Measurements from ENCODE around the gene FSCN2.

FSCN2 gene

DNA sequence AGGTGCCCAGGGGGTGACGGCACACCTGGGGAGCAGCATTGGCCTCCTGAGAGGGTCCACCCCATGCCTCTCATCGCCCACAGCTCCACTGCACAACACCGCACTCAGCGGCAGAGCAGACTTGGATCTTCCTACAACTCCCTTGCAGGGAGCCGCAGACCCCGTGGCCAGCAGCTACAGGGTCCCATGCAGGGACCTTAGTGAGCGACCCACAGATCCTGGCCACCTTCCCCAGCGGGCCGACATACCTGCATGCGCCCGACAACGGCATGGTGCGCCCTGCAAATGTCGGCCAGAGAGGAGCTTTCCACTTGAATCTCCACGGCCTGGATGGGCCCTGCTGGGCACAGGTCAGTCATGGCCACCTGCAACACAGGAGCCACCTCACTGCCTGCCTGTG lies 15.6 kb downstream of the FSCN2 start:
- H3K27ac ChIP-seq, result no peak overlapping the region

GRCh38 chr17:81544281-81544974 lies 16.3 kb downstream of the FSCN2 start:
- TF ChIP-seq, protein P1, sequence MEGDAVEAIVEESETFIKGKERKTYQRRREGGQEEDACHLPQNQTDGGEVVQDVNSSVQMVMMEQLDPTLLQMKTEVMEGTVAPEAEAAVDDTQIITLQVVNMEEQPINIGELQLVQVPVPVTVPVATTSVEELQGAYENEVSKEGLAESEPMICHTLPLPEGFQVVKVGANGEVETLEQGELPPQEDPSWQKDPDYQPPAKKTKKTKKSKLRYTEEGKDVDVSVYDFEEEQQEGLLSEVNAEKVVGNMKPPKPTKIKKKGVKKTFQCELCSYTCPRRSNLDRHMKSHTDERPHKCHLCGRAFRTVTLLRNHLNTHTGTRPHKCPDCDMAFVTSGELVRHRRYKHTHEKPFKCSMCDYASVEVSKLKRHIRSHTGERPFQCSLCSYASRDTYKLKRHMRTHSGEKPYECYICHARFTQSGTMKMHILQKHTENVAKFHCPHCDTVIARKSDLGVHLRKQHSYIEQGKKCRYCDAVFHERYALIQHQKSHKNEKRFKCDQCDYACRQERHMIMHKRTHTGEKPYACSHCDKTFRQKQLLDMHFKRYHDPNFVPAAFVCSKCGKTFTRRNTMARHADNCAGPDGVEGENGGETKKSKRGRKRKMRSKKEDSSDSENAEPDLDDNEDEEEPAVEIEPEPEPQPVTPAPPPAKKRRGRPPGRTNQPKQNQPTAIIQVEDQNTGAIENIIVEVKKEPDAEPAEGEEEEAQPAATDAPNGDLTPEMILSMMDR (conservative IDR thresholded peaks at IDR 0.05), result no peak
- no peak overlapping the region for H3K27ac ChIP-seq

More for the DNA sequence above, 15.6 kb downstream of the FSCN2 start:
- TF ChIP-seq, protein P1 (conservative IDR thresholded peaks at IDR 0.05), result no peak

GRCh38 chr17:81545160-81545949 lies 17.2 kb downstream of the FSCN2 start:
- H3K27ac ChIP-seq, result no peak overlapping the region

DNA sequence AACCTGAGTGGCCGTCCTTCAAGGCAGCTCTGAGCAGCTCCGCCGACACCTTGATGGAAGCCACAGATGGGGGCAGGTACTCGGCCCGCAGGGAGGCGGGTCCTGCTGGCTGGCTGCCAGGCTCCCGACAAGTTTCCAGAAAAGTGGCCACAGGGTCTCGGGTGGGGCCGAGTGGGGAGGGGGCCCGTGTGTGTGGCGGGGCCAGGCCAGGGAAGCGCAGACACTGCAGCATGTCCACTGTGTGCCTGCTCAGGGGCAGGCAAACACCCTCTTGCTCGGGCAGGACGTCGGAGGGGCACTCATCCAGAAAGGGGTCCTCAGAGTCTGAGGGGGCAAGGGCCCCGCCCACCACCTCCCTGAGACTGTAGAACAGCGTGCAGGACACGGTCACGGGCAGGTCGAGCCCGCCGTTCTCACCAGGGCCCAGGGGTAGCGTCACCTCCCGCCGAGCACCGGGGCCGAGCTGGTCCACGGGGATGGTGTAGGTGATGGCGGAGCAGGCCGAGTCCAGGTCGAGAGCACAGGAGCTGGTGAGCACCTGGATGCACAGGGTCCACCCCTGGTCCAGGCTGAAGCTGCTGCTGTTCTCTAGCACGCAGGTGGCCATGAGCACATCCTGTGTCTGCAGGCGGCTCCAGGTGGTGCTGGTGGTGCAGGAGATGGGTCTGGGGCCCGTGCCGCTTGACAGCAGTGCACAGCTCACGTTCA lies 18.9 kb downstream of the FSCN2 start:
- H3K27ac ChIP-seq, result no peak overlapping the region
- TF ChIP-seq, protein P1 (conservative IDR thresholded peaks at IDR 0.05), result no peak

More at GRCh38 chr17:81545160-81545949, 17.2 kb downstream of the FSCN2 start:
- TF ChIP-seq, protein P1 (conservative IDR thresholded peaks at IDR 0.05), result no peak

DNA sequence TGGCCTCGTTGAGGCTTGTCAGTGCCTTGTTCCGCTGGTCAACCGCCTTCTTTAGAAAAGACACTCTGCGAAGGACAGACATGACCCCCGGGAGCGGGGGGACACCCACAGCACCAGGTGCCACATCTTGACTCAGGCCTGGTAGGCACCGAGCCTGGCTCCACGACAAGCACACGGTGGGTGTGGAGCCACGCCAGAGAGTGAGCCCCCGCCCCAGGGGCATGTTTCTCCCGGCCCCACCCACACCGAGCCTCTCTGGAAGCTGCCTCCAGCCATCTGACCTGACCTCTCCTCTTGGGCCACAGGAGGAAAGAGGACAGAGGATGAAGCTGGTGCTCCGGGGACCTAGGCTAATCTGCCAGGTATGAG lies 19.4 kb downstream of the FSCN2 start:
- TF ChIP-seq, protein P1 (conservative IDR thresholded peaks at IDR 0.05), result no peak
- no peak overlapping the region for H3K27ac ChIP-seq

DNA sequence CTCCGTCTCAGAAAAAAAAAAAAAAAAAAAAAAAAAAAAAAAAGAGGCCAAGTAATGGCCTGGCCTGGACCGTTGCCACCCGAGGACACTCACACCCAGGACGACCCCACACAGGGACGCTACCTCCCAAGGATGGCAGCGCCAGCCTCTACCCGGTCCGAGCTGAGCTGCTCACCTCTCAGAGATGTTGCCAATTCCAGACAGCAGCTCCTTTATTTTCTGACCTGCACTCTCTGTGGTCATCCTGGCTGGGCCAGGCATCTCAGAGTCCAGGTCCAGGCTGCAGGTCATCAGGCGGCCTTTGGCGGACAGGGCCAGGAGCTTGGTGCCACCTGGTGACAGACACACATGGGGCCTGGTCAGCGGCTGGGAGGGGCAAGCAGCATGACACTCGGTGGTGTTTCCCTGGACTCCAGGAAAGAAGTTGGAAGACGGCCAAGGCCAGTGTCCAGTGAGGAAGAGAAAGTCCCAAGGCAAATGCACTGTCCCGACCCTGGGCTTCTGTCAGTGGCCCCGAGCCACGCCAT lies 20.9 kb downstream of the FSCN2 start:
- TF ChIP-seq, protein P1 (conservative IDR thresholded peaks at IDR 0.05), result no peak

GRCh38 chr17:81549826-81550225 lies 21.6 kb downstream of the FSCN2 start:
- H3K27ac ChIP-seq, result peak overlapping the region; percentile 90; the same call in 1 of the 2 replicates
- TF ChIP-seq, protein P1 (conservative IDR thresholded peaks at IDR 0.05), result no peak

More for the DNA sequence above, 20.9 kb downstream of the FSCN2 start:
- H3K27ac ChIP-seq, result 0 out of 2 replicates have a peak overlapping the region, but pooled peaks have one; percentile 90
